WTC11 (cell line): Measurements from ENCODE around the gene CADM2. TPM values are rescaled to one million over a fixed set of nuclear protein-coding genes. Genes with fewer than 3 reads are reported as not detected.

Source experiments
- ATAC-seq: fragments of 200-7000 bp; cut with Tn5 transposase; 2 replicates; pipeline ENCODE4 v1.10.0; 2021; ENCODE audit warnings: mild to moderate bottlenecking, moderate library complexity
- CTCF ChIA-PET: fragments of 300-600 bp; sonication (Branson Sonifier 250); formaldehyde crosslinking; loops from one replicate; lab custom pipeline; 2021; ENCODE audit warnings: antibody characterized with exemption; lab: Charles Lee
- POLR2A ChIA-PET: fragments of 350-600 bp; sonication (Branson Sonifier 250); formaldehyde crosslinking; loops from one replicate; lab custom pipeline; 2021; ENCODE audit warnings: antibody characterized with exemption; lab: Charles Lee
- DNase-seq: peaks from one replicate; pipeline ENCODE4 v3.0.0; 2021; ENCODE audit warnings: low spot score
- H3K27ac Mint-ChIP-seq: 2 replicates; pipeline ENCODE4 v1.8.0; 2021; ENCODE audit warnings: mixed read lengths
- H3K27me3 Mint-ChIP-seq: 2 replicates; pipeline ENCODE4 v1.8.0; 2021; ENCODE audit warnings: low read depth, mild to moderate bottlenecking, moderate library complexity, mixed read lengths
- H3K36me3 Mint-ChIP-seq: 2 replicates; pipeline ENCODE4 v1.8.0; 2021; ENCODE audit warnings: mixed read lengths
- H3K4me1 Mint-ChIP-seq: 2 replicates; pipeline ENCODE4 v1.8.0; 2022; ENCODE audit warnings: mixed read lengths
- H3K4me3 Mint-ChIP-seq: 2 replicates; pipeline ENCODE4 v1.8.0; 2021; ENCODE audit warnings: mild to moderate bottlenecking, moderate library complexity, mixed read lengths
- H3K9me3 Mint-ChIP-seq: 2 replicates; pipeline ENCODE4 v1.8.0; 2021; ENCODE audit warnings: mixed read lengths
- AR ChIP-seq: fragments of 250-450 bp; sonication (Bioruptor Pico); IDR thresholded peaks from 2 replicates; pipeline ENCODE4 v1.9.0; 2021; ENCODE audit warnings: mild to moderate bottlenecking
- CBFB ChIP-seq: sonication (generic); formaldehyde crosslinking; IDR thresholded peaks from 2 replicates; pipeline ENCODE4 v1.8.1; 2022; ENCODE audit warnings: mild to moderate bottlenecking, low read depth, missing genetic modification reagents
- FOXP4 ChIP-seq: sonication (generic); formaldehyde crosslinking; IDR thresholded peaks from 2 replicates; pipeline ENCODE4 v1.8.0; 2022; ENCODE audit warnings: mild to moderate bottlenecking, missing genetic modification reagents
- HMGA2 ChIP-seq: fragments of 250-450 bp; sonication (Bioruptor Pico); IDR thresholded peaks from 2 replicates; pipeline ENCODE4 v1.4.0; 2021; ENCODE audit warnings: mild to moderate bottlenecking, moderate library complexity
- PRRX2 ChIP-seq: fragments of 250-450 bp; sonication (Bioruptor Pico); IDR thresholded peaks from 2 replicates; pipeline ENCODE4 v1.8.0; 2021; ENCODE audit warnings: mild to moderate bottlenecking
- SMAD3 ChIP-seq: sonication (generic); formaldehyde crosslinking; IDR thresholded peaks from 2 replicates; pipeline ENCODE4 v1.8.0; 2022; ENCODE audit warnings: missing genetic modification reagents, mild to moderate bottlenecking, borderline replicate concordance
- TCF7 ChIP-seq: sonication (generic); formaldehyde crosslinking; IDR thresholded peaks from 2 replicates; pipeline ENCODE4 v1.8.0; 2022; ENCODE audit warnings: mild to moderate bottlenecking, low read depth, missing genetic modification reagents, moderate library complexity
- ZBTB21 ChIP-seq: sonication (generic); formaldehyde crosslinking; IDR thresholded peaks from 2 replicates; pipeline ENCODE4 v1.8.1; 2023; ENCODE audit warnings: mild to moderate bottlenecking, missing genetic modification reagents, borderline replicate concordance
- ZNF138 ChIP-seq: sonication (generic); formaldehyde crosslinking; conservative IDR thresholded peaks from 2 replicates; pipeline ENCODE4 v1.8.1; 2022; ENCODE audit warnings: mild to moderate bottlenecking, moderate library complexity, missing genetic modification reagents
- ZNF232 ChIP-seq: sonication (generic); formaldehyde crosslinking; IDR thresholded peaks from 2 replicates; pipeline ENCODE4 v1.8.0; 2022; ENCODE audit warnings: mild to moderate bottlenecking, missing genetic modification reagents
- ZNF396 ChIP-seq: fragments of 250-450 bp; sonication (Bioruptor Pico); IDR thresholded peaks from 2 replicates; pipeline ENCODE4 v1.8.0; 2021; ENCODE audit warnings: mild to moderate bottlenecking, moderate library complexity, borderline replicate concordance
- ZNF671 ChIP-seq: fragments of 250-450 bp; sonication (Bioruptor Pico); IDR thresholded peaks from 2 replicates; pipeline ENCODE4 v1.8.0; 2021; ENCODE audit warnings: mild to moderate bottlenecking
- total RNA-seq: library from RNA; stranded (reverse); gene quantifications from 3 replicates; pipeline ENCODE4 v1.2.3, GENCODE V29; 2021
- TF ChIP-seq, protein P1 (sequence below): fragments of 250-450 bp; sonication (Bioruptor Pico); IDR thresholded peaks from 2 replicates; pipeline ENCODE4 v1.9.0; 2021; ENCODE audit warnings: mild to moderate bottlenecking, borderline replicate concordance
- TF ChIP-seq, protein P2 (sequence below): sonication (generic); formaldehyde crosslinking; IDR thresholded peaks from 2 replicates; pipeline ENCODE4 v1.8.1; 2022; ENCODE audit warnings: low read depth, missing genetic modification reagents, borderline replicate concordance
- TF ChIP-seq, protein P3 (sequence below): sonication (generic); formaldehyde crosslinking; IDR thresholded peaks from 2 replicates; pipeline ENCODE4 v1.8.1; 2022; ENCODE audit warnings: mild to moderate bottlenecking, moderate library complexity, missing genetic modification reagents
- TF ChIP-seq, protein P4 (sequence below): sonication (generic); formaldehyde crosslinking; conservative IDR thresholded peaks from 2 replicates; pipeline ENCODE4 v1.8.1; 2023; ENCODE audit warnings: mild to moderate bottlenecking, low read depth, missing genetic modification reagents, moderate library complexity

Gene CADM2
- total RNA-seq, 1 experiment from 2014 or later: 18.8 TPM

DNA sequence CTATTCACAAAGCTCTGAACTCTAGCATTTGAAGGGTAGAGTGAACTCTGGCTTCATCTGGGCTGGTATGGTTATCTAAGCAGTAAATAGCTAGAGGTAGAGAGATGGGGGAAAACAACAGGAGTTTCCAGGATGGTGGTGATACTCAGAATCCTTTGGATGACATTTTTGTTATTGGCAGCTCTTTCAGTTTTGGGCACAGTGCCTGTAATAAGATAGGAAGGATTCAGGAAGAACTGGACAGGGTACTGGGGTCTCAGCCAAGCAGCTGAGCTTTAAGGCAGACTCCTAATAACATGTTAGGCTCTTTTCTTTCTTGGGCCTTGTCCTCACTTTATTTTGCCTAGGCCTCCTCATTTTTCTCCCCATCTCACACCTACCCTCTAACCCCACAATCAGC, 338.5 kb downstream of the CADM2 start (continued):
- TF ChIP-seq, protein P1, sequence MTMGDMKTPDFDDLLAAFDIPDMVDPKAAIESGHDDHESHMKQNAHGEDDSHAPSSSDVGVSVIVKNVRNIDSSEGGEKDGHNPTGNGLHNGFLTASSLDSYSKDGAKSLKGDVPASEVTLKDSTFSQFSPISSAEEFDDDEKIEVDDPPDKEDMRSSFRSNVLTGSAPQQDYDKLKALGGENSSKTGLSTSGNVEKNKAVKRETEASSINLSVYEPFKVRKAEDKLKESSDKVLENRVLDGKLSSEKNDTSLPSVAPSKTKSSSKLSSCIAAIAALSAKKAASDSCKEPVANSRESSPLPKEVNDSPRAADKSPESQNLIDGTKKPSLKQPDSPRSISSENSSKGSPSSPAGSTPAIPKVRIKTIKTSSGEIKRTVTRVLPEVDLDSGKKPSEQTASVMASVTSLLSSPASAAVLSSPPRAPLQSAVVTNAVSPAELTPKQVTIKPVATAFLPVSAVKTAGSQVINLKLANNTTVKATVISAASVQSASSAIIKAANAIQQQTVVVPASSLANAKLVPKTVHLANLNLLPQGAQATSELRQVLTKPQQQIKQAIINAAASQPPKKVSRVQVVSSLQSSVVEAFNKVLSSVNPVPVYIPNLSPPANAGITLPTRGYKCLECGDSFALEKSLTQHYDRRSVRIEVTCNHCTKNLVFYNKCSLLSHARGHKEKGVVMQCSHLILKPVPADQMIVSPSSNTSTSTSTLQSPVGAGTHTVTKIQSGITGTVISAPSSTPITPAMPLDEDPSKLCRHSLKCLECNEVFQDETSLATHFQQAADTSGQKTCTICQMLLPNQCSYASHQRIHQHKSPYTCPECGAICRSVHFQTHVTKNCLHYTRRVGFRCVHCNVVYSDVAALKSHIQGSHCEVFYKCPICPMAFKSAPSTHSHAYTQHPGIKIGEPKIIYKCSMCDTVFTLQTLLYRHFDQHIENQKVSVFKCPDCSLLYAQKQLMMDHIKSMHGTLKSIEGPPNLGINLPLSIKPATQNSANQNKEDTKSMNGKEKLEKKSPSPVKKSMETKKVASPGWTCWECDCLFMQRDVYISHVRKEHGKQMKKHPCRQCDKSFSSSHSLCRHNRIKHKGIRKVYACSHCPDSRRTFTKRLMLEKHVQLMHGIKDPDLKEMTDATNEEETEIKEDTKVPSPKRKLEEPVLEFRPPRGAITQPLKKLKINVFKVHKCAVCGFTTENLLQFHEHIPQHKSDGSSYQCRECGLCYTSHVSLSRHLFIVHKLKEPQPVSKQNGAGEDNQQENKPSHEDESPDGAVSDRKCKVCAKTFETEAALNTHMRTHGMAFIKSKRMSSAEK (CRISPR knock-in tag): no peak
- TF ChIP-seq HMGA2 (CRISPR knock-in tag) (no peak), ZNF232 (CRISPR knock-in tag) (no peak), PRRX2 (CRISPR knock-in tag) (no peak), ZBTB21 (no peak), ZNF138 (CRISPR knock-in tag) (no peak), ZNF396 (CRISPR knock-in tag) (no peak), AR (CRISPR knock-in tag) (no peak), FOXP4 (CRISPR knock-in tag) (no peak), ZNF671 (CRISPR knock-in tag) (no peak), SMAD3 (no peak), CBFB (CRISPR knock-in tag) (no peak)
- TF ChIP-seq, protein P2, sequence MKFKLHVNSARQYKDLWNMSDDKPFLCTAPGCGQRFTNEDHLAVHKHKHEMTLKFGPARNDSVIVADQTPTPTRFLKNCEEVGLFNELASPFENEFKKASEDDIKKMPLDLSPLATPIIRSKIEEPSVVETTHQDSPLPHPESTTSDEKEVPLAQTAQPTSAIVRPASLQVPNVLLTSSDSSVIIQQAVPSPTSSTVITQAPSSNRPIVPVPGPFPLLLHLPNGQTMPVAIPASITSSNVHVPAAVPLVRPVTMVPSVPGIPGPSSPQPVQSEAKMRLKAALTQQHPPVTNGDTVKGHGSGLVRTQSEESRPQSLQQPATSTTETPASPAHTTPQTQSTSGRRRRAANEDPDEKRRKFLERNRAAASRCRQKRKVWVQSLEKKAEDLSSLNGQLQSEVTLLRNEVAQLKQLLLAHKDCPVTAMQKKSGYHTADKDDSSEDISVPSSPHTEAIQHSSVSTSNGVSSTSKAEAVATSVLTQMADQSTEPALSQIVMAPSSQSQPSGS (CRISPR knock-in tag): no peak
- TF ChIP-seq, protein P3, sequence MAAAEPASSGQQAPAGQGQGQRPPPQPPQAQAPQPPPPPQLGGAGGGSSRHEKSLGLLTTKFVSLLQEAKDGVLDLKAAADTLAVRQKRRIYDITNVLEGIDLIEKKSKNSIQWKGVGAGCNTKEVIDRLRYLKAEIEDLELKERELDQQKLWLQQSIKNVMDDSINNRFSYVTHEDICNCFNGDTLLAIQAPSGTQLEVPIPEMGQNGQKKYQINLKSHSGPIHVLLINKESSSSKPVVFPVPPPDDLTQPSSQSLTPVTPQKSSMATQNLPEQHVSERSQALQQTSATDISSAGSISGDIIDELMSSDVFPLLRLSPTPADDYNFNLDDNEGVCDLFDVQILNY (CRISPR knock-in tag): no peak

DNA sequence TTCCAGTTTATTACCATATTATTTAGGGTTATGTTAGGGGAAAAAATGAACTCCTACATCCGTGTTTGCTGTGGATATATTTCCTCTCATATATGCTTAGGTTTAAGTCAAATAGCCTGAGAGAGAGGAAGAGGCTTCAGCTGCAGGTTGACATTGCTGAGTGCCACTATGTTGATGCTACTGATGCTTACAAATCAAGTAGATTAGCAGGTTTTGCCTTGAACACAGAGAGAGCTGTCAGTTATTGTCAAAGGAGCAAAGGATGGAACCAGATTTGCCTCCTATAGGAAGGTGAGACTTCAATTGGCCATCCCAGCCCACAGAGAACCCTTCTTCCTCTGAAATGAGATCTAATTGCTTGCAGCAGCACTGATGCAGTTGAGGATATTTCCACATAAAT, 339.2 kb downstream of the CADM2 start:
- no peak overlapping the region for H3K4me3 Mint-ChIP-seq
- no peak overlapping the region for H3K27ac Mint-ChIP-seq
- CTCF ChIA-PET: no interaction called here
- H3K9me3 Mint-ChIP-seq: peaks cover 6% of the 10 kb centered on the region; the same call in 1 of the 2 replicates
- H3K27me3 Mint-ChIP-seq: no peaks in the 10 kb centered on the region
- peaks cover 3% of the 10 kb centered on the region; the same call in 1 of the 2 replicates for H3K36me3 Mint-ChIP-seq
- TF ChIP-seq ZNF671 (CRISPR knock-in tag) (no peak), TCF7 (no peak)
- TF ChIP-seq, protein P4, sequence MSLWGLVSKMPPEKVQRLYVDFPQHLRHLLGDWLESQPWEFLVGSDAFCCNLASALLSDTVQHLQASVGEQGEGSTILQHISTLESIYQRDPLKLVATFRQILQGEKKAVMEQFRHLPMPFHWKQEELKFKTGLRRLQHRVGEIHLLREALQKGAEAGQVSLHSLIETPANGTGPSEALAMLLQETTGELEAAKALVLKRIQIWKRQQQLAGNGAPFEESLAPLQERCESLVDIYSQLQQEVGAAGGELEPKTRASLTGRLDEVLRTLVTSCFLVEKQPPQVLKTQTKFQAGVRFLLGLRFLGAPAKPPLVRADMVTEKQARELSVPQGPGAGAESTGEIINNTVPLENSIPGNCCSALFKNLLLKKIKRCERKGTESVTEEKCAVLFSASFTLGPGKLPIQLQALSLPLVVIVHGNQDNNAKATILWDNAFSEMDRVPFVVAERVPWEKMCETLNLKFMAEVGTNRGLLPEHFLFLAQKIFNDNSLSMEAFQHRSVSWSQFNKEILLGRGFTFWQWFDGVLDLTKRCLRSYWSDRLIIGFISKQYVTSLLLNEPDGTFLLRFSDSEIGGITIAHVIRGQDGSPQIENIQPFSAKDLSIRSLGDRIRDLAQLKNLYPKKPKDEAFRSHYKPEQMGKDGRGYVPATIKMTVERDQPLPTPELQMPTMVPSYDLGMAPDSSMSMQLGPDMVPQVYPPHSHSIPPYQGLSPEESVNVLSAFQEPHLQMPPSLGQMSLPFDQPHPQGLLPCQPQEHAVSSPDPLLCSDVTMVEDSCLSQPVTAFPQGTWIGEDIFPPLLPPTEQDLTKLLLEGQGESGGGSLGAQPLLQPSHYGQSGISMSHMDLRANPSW: no peak
- H3K4me1 Mint-ChIP-seq: no peaks in the 10 kb centered on the region
- no peak for ATAC-seq
- POLR2A ChIA-PET: no interaction called here
- no peak for DNase-seq
